Mammary epithelial cell (primary cell): Measurements from ENCODE around the gene OPALIN.

Experiments used
- EZH2 ChIP-seq: IDR thresholded peaks from 2 replicates; pipeline ENCODE4 v1.6.1; 2012; ENCODE audit warnings: low read length, inconsistent platforms, borderline replicate concordance
- TF ChIP-seq, protein P1 (sequence below), 2 donors: IDR thresholded peaks in 1 of 2; conservative IDR thresholded peaks in 1 of 2; 2 replicates each; pipeline ENCODE4 v1.5.1; 2011 to 2012; ENCODE audit warnings: inconsistent platforms in 2 of 2, low read length in 2 of 2, mild to moderate bottlenecking in 2 of 2, control low read depth in 1 of 2, low read depth in 1 of 2; ENCODE audit not compliant: insufficient read depth in 1 of 2; ENCODE audit errors: extremely low read depth in 1 of 2

GRCh38 chr10:96368971-96369370, 10.2 kb upstream of the OPALIN start:
- TF ChIP-seq, protein P1, sequence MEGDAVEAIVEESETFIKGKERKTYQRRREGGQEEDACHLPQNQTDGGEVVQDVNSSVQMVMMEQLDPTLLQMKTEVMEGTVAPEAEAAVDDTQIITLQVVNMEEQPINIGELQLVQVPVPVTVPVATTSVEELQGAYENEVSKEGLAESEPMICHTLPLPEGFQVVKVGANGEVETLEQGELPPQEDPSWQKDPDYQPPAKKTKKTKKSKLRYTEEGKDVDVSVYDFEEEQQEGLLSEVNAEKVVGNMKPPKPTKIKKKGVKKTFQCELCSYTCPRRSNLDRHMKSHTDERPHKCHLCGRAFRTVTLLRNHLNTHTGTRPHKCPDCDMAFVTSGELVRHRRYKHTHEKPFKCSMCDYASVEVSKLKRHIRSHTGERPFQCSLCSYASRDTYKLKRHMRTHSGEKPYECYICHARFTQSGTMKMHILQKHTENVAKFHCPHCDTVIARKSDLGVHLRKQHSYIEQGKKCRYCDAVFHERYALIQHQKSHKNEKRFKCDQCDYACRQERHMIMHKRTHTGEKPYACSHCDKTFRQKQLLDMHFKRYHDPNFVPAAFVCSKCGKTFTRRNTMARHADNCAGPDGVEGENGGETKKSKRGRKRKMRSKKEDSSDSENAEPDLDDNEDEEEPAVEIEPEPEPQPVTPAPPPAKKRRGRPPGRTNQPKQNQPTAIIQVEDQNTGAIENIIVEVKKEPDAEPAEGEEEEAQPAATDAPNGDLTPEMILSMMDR (conservative IDR thresholded peaks at IDR 0.05 in 1 of 2, IDR thresholded peaks at IDR 0.05 in 1 of 2; ENCODE audit: extremely low read depth in 1 of 2, insufficient read depth in 1 of 2, low read depth in 1 of 2, low read length in 2 of 2): no peak
- TF ChIP-seq EZH2: no peak
